ENCODE data around the gene SIRT2. TPM values are rescaled to one million over a fixed set of nuclear protein-coding genes. Genes with fewer than 3 reads are reported as not detected.
"Not testable (repeated sequence)": the region's sequence is repeated elsewhere in the genome, so short reads cannot be mapped to it uniquely, and the experiment has no call there.

Gene SIRT2
- total RNA-seq, 2 donors from 2014 or later, result 60.9 to 87.3 TPM

- Mint-ChIP-seq H3K27me3 (no peaks in the 10 kb centered on the region), H3K4me1 (ENCODE audit: low read depth in 2 of 2) (peaks cover 20 to 23% of the 10 kb centered on the region in 2 donors), H3K27ac (peak within 1 kb of the TSS; percentile 98), H3K4me3 (peak within 1 kb of the TSS; percentile 82), H3K36me3 (no peaks in the 10 kb centered on the region), H3K9me3 (no peaks in the 10 kb centered on the region)
- DNase-seq (ENCODE audit: low spot score) (peak; percentile 72), ATAC-seq (peak; percentile 85 to 90)
These were observed 21.4 kb downstream of the SIRT2 start, which contains the start of gene RINL for GRCh38 chr19:38877781-38878574. Gene RINL, minus strand, starts transcription at chr19:38878275. Its CDS starts 1,533 bp downstream, at chr19:38876742.

- Mint-ChIP-seq H3K4me1 (ENCODE audit: low read depth in 2 of 2) (peaks cover 20 to 23% of the 10 kb centered on the region in 2 donors), H3K27me3 (no peaks in the 10 kb centered on the region), H3K4me3 (no peak overlapping the region), H3K27ac (peak overlapping the region; percentile 98), H3K9me3 (no peaks in the 10 kb centered on the region), H3K36me3 (no peaks in the 10 kb centered on the region)
- ATAC-seq (no peak), DNase-seq (ENCODE audit: low spot score) (no peak)
These were observed 23.6 kb downstream of the SIRT2 start for GRCh38 chr19:38875656-38876395.

DNA sequence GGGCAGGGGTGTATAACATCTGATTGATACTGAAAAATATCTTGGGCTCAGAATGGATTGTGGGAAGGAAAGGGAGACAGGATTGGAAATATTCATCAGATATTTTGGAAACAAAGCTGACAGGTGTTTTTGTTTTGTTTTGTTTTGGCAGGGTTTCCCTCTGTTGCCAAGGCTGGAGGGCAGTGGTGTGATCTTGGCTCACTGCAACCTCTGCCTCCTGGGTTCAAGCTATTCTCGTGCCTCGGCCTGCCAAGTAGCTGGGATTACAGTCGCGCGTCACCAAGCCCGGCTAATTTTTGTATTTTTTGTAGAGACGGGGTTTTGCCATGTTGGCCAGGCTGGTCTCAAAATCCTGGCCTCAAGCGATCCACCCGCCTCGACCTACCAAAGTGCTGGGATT, 26.0 kb downstream of the SIRT2 start:
- not testable (repeated sequence) for ATAC-seq; H3K9me3 Mint-ChIP-seq; DNase-seq (ENCODE audit: low spot score); H3K27me3 Mint-ChIP-seq; H3K27ac Mint-ChIP-seq; H3K4me3 Mint-ChIP-seq; H3K36me3 Mint-ChIP-seq
- peaks cover 24 to 34% of the 10 kb centered on the region in 2 donors for H3K4me1 Mint-ChIP-seq (ENCODE audit: low read depth in 2 of 2)

- Mint-ChIP-seq H3K27ac (peak overlapping the region; percentile 81 to 84), H3K36me3 (no peaks in the 10 kb centered on the region), H3K9me3 (no peaks in the 10 kb centered on the region), H3K4me1 (ENCODE audit: low read depth in 2 of 2) (peaks cover 14 to 25% of the 10 kb centered on the region in 2 donors), H3K27me3 (no peaks in the 10 kb centered on the region), H3K4me3 (peak overlapping the region; percentile 90)
- ATAC-seq, result no peak
- DNase-seq (ENCODE audit: low spot score), result no peak
These were observed 28.8 kb downstream of the SIRT2 start for GRCh38 chr19:38870612-38871011.

DNA sequence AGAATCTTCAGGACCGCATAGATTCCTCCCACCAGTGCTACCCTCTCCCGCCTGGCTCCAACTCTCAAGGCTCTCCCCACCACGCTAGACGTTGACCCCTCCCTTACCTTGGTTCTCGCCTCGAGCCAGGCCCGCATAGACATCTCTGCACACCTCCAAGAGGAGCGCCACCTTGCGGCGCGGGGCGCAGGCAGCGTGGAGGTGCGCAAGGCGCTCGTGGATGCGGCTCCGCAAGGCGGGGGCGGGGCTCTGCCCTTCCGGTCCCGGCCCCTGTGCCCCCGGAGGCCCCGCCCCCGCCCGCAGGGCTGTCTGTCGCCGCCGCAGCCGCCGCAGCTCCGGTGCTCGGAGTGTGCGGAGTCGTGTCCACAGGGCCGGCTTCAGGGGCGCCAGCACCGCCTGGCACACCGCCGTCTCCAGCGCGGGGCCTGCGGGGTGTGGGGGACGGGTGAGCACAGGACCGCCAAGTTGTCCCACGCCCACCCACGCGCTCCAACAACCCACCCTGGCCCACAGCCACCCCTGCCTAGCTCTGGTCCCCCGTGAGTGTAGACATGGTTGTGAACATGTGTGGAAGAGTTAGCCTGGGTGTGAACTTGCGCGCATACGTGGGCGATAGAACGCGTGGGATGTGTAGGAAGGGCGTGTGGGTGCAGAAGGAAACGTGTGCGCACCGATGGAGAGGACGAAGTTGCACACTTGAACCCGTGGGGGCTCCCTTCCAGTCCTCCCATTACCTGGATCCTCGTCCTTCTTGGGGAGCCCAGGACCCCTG, 29.4 kb downstream of the SIRT2 start:
- H3K4me1 Mint-ChIP-seq (ENCODE audit: low read depth in 2 of 2), result peaks cover 20 to 31% of the 10 kb centered on the region in 2 donors
- H3K9me3 Mint-ChIP-seq, result no peaks in the 10 kb centered on the region
- DNase-seq (ENCODE audit: low spot score) (peak; percentile 94), ATAC-seq (peak; percentile 93 to 94)
- peak overlapping the region; percentile 81 to 84 for H3K27ac Mint-ChIP-seq
- no peaks in the 10 kb centered on the region for H3K27me3 Mint-ChIP-seq
- H3K36me3 Mint-ChIP-seq, result no peaks in the 10 kb centered on the region
- peak overlapping the region; percentile 90 for H3K4me3 Mint-ChIP-seq

GRCh38 chr19:38869160-38869835, 30.1 kb downstream of the SIRT2 start:
- peak overlapping the region; percentile 81 to 84 for H3K27ac Mint-ChIP-seq

GRCh38 chr19:38868551-38868950, 30.9 kb downstream of the SIRT2 start:
- H3K36me3 Mint-ChIP-seq, result no peaks in the 10 kb centered on the region
- peak overlapping the region; percentile 90 for H3K4me3 Mint-ChIP-seq
- H3K4me1 Mint-ChIP-seq (ENCODE audit: low read depth in 2 of 2), result peaks cover 29 to 40% of the 10 kb centered on the region in 2 donors
- no peaks in the 10 kb centered on the region for H3K27me3 Mint-ChIP-seq
- H3K9me3 Mint-ChIP-seq, result peaks cover 6% of the 10 kb centered on the region
- ATAC-seq (no peak), DNase-seq (ENCODE audit: low spot score) (no peak)
- H3K27ac Mint-ChIP-seq, result no peak overlapping the region

More at GRCh38 chr19:38869160-38869835, 30.1 kb downstream of the SIRT2 start:
- no peaks in the 10 kb centered on the region for H3K36me3 Mint-ChIP-seq
- peak overlapping the region; percentile 90 for H3K4me3 Mint-ChIP-seq
- H3K9me3 Mint-ChIP-seq, result peaks cover 6% of the 10 kb centered on the region
- DNase-seq (ENCODE audit: low spot score) (no peak), ATAC-seq (peak in 1 of 2 donors; percentile 14)
- H3K4me1 Mint-ChIP-seq (ENCODE audit: low read depth in 2 of 2), result peaks cover 27 to 38% of the 10 kb centered on the region in 2 donors
- no peaks in the 10 kb centered on the region for H3K27me3 Mint-ChIP-seq

GRCh38 chr19:38867171-38867780, 32.1 kb downstream of the SIRT2 start:
- ATAC-seq (no peak), DNase-seq (ENCODE audit: low spot score) (no peak)
- H3K9me3 Mint-ChIP-seq, result peaks cover 6% of the 10 kb centered on the region
- H3K4me1 Mint-ChIP-seq (ENCODE audit: low read depth in 2 of 2), result peaks cover 36 to 51% of the 10 kb centered on the region in 2 donors
- no peak overlapping the region for H3K4me3 Mint-ChIP-seq
- no peaks in the 10 kb centered on the region for H3K27me3 Mint-ChIP-seq
- no peak overlapping the region for H3K27ac Mint-ChIP-seq
- no peaks in the 10 kb centered on the region for H3K36me3 Mint-ChIP-seq

- H3K9me3 Mint-ChIP-seq, result peaks cover 6% of the 10 kb centered on the region
- peaks cover 33 to 39% of the 10 kb centered on the region in 2 donors for H3K4me1 Mint-ChIP-seq (ENCODE audit: low read depth in 2 of 2)
- H3K27ac Mint-ChIP-seq, result peak overlapping the region in 1 of 2 donors; percentile 45
- no peak overlapping the region for H3K4me3 Mint-ChIP-seq
- no peak for ATAC-seq
- H3K27me3 Mint-ChIP-seq, result no peaks in the 10 kb centered on the region
- DNase-seq (ENCODE audit: low spot score), result no peak
- H3K36me3 Mint-ChIP-seq, result no peaks in the 10 kb centered on the region
These were observed 36.9 kb downstream of the SIRT2 start for GRCh38 chr19:38862321-38863059.

DNA sequence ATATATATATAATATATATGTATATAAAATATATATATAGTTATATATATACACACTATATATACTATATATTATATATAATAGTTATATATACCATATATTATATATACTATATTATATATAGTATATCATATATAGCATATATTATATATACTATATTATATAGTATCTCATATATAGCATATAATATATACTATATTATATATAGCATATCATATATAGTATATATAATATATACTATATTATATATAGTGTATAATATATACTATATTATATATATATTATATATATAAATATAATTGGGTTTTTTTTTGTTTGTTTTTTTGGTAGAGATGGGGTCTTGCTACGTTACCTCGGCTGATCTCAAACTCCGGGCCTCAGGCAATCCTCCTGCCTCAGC, 38.0 kb downstream of the SIRT2 start:
- ATAC-seq (no peak), DNase-seq (ENCODE audit: low spot score) (no peak)
- Mint-ChIP-seq H3K36me3 (no peaks in the 10 kb centered on the region), H3K4me1 (ENCODE audit: low read depth in 2 of 2) (peaks cover 39 to 49% of the 10 kb centered on the region in 2 donors), H3K9me3 (peaks cover 6% of the 10 kb centered on the region), H3K27ac (no peak overlapping the region), H3K27me3 (no peaks in the 10 kb centered on the region), H3K4me3 (no peak overlapping the region)

DNA sequence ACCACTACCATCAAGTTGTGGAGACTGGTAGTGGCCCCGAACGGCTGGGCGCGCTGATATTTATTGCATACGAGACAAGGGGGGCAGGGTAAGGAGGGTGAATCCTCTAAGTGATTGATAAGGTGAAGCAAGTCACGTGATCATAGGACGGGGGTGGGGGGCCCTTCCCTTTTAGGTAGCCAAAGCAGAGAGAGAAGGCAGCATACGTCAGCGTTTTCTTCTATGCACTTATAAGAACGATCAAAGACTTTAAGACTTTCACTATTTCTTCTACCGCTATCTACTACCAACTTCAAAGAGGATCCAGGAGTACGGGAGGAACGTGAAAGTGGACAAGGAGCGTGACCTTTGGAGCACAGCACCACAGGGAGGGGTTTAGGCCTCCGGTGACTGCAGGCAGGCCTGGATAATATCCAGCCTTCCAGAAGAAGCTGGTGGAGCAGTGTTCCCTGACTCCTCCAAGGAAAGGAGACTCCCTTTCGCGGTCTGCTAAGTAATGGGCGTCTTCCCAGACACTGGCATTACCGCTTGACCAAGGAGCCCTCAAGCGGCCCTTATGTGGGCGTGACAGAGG, 39.7 kb downstream of the SIRT2 start:
- peak overlapping the region in 1 of 2 donors; percentile 51 for H3K27ac Mint-ChIP-seq

DNA sequence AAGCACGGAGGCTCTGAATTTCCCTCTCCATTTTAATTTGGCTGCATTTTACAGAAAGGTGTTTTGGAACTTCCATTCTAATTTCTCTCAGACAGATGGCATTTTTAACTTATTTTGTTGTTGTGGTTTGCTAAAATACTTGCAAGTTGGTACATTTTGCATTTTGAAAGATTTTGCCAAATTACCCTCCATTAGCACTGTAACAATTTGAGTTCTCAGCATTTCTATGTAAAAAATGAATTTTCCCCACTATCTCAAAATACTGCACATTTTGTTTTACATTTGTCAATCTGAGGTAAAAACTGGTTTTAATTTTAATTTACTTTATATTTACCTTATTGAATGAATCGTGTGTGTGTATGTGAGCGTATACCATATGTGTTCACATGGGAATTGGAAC, 42.6 kb downstream of the SIRT2 start:
- Mint-ChIP-seq H3K27me3 (no peaks in the 10 kb centered on the region), H3K4me1 (ENCODE audit: low read depth in 2 of 2) (peaks cover 21 to 23% of the 10 kb centered on the region in 2 donors), H3K9me3 (no peaks in the 10 kb centered on the region), H3K4me3 (peak overlapping the region; percentile 76), H3K27ac (peak overlapping the region; percentile 66 to 75), H3K36me3 (no peaks in the 10 kb centered on the region)
- no peak for DNase-seq (ENCODE audit: low spot score)
- no peak for ATAC-seq

More for the DNA sequence above, 39.7 kb downstream of the SIRT2 start:
- H3K4me3 Mint-ChIP-seq; DNase-seq (ENCODE audit: low spot score); H3K27me3 Mint-ChIP-seq; H3K9me3 Mint-ChIP-seq; H3K36me3 Mint-ChIP-seq; ATAC-seq: not testable (repeated sequence)
- peaks cover 27 to 32% of the 10 kb centered on the region in 2 donors for H3K4me1 Mint-ChIP-seq (ENCODE audit: low read depth in 2 of 2)

Data from natural killer cell treated with Interleukin-12 subunit alpha and Interleukin-12 subunit beta and Interleukin-15 and Interleukin-18, amount 100 ng/mL, for 72 hours (primary cell).